Activated naive CD8-positive, alpha-beta T cell treated with anti-CD3 and anti-CD28 coated beads, Interleukin-2, amount 50 U/mL, for 16 hours (primary cell): ENCODE data around the gene ACTR5.
"Not testable (repeated sequence)": the region's sequence is repeated elsewhere in the genome, so short reads cannot be mapped to it uniquely, and the experiment has no call there.

Experiments
- DNase-seq: peaks from one replicate; pipeline ENCODE4 v3.0.0-alpha.2; 2020; ENCODE audit warnings: low read depth, low spot score

Gene ACTR5

GRCh38 chr20:38804682-38805501, 56.6 kb downstream of the ACTR5 start:
- no peak for DNase-seq

GRCh38 chr20:38805502-38805957, 57.3 kb downstream of the ACTR5 start, which contains the start of gene PPP1R16B:
PPP1R16B (plus strand) TSS chr20:38805697; CDS start chr20:38835926, 30,229 bp downstream.
- DNase-seq = peak; percentile 53

DNA sequence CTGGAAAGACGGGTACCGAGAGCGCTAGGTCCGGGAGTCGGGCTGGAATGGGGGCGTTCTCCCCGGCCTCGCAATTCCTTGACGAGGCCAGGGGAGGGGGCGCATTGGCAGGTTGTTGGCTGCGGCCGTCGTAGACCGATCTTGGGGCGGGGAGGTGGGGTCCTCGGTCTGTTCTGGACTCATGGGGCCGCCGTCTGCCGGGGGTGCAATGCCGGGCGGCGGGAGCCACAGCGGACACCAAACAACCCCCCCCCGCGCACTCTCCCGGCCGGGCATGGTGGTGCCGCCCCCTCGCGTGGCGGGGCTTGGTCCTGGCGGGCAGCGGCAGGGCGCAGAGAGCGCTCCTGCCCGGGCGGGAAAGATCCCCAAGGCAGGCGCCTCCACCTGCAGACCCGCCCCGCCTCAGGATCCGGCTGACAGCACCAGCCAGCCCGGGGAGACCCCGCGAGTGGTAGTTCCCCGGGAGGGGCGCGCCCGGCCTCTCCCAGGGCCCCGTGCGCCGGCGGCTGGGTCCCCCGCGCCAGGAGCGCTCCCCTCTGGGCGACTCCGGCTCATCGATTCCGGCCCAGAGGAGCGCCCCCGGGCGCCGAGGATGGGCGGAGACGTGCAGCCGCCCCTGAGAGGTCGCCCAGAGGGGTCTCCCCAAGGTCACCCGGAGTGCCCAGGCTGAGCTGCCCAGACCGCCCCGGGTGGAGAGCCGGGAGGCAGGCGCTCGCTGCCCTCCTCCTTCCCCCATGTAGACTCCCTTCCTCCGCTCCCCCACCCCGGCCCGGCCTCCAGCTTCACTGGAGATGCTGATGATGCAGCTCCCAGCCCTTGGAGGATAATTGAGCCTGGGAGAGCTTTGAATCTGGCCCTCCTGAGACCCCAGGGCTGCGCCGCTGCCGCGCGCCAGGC, 57.9 kb downstream of the ACTR5 start:
- DNase-seq = no peak

- DNase-seq = no peak
Observed at GRCh38 chr20:38806855-38807655, 58.8 kb downstream of the ACTR5 start.

DNA sequence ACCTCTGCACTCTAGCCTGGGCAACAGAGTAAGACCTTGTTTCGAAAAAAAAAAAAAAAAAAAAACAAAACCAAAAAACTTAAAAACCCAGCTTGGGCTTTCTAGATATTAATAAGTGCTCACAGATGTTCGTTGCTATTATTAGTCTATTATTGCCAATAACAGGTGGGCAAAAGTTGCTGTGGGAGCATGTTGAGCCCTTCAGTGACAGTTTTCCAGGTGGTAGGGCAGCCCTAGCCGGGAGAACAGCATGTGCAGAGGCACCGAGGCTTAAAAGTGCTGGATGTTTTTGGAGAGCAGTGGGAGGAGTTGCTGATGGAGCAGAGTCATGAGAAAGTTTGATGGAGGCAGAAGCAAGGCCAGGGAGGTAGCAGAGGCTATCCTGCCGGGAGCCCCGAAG, 61.7 kb downstream of the ACTR5 start:
- DNase-seq = no peak

- no peak for DNase-seq
Observed at GRCh38 chr20:38810926-38811630, 62.8 kb downstream of the ACTR5 start.

DNA sequence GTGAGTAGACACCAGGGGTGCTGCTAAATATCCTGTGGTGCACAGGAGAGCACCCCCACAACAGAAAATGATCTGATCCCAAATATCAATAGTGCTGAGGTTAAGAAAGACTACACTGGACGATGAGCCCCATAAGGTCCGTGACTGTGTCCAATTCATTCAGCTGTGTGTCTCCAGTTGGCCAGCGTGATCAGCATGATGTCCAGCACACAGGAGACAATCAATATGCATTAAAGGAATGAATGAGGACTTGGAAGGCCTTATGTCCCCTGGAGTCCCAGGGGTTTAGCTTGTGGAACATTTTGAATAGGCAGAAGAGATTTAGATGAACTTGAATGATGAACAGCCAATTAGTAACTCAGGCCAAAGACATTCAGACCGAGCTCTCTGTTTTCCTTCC, 63.5 kb downstream of the ACTR5 start:
- no peak for DNase-seq

DNA sequence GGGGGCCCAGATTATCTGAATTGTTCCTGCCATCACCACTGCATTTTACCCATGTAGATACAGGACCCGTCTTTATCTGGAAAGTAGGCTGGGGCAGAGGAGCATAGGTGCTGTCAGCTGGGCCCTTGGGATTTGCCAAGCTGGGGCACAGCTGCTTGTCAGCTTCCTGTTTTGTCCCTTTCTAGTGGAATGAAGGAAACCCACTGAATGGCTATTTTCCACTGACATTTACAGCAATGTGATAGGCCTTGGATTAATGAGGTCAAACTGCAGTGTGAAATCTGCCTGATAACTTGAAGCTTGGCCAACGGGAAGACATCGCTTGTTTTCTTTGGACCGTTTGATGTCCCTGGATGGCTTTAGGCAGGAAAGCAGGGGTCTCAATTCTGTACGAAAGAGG, 63.9 kb downstream of the ACTR5 start:
- no peak for DNase-seq

GRCh38 chr20:38812709-38813573, 64.7 kb downstream of the ACTR5 start:
- no peak for DNase-seq

DNA sequence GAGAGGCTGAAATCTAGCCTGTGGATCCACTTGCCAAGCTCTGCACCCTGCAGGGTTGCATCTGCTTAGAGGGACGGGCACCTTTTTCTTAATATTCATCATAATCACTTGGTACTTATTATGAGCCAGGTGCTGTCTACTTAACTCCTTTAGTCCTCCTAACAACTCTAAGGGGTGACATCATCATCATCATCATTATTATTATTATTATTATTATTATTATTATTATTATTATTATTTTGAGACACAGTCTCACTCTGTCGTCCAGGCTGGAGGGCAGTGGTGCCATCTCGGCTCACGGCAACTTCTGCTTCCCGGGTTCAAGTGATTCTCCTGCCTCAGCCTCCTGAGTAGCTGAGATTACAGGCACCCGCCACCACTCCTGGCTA, 65.3 kb downstream of the ACTR5 start:
- not testable (repeated sequence) for DNase-seq

DNA sequence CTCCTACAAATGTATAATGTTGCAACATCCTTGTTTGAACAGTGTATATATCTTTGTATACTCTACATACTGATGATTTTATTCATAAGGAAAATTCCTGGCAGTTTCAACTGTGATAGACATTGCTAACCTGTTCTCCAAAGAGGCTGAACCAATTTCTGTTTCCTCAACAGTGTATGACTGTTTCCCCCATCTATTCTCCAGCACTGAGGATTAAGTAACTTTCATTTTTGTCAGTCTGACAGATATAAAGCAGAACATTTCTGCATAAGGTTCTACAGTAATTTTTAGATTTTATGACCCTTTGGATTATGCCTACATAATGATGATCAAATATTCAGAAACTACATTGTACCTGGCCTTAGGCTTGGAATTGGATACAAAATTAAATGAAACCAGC, 67.2 kb downstream of the ACTR5 start:
- no peak for DNase-seq

DNA sequence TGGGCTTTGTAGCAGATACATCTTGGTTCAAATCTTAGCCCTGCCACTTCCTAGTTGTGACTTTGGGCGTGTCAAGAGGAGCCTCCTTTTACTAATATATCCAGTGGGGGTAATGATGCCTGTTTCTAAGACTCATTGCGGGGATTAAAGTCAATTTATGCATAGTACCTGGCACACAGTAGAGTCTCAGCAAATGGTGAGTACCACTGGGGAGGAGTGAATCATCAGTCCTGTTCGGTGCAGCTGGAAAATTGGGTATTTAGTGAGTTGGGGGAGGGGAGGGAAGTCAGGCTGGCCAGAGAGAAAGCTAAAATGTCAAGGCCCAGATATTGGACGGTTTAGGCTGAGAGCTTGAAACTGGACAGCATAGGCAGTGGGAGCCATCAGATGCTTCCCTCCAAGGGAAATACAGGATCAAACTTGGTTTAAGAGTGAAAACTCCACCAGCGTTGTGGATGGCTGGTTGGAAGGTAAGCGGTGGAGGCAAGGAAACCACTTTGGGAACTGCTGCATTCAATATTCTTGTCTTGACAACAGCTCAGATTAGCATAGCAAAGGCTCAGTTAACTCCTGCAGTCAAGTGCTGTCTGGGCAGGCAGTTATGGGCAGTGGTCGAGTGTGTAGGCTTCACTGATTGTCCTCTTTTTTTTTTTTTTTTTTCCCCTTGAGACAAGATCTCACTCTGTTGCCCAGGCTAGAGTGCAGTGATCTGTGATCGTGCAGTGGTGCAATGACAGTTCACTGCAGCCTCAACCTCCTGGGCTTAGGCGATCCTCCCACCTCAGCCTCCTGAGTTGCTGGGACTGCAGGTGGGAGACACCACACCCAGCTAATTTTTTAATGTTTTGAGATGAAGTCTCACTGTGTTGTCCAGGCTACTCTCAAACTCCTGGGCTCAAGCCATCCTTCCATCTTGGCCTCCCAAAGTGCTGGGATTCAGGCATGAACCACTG, 70.1 kb downstream of the ACTR5 start:
- DNase-seq = no peak
